B cell (primary cell): ENCODE measurements around the gene FTO. TPM values are rescaled to one million over a fixed set of nuclear protein-coding genes. Genes with fewer than 3 reads are reported as not detected.

ENCODE experiments used
- ATAC-seq: fragments of 200-7000 bp; cut with Tn5 transposase; one replicate; pipeline ENCODE4 v1.10.0; 2021; ENCODE audit warnings: low read depth, mild to moderate bottlenecking, moderate number of reproducible peaks, moderate library complexity
- CTCF ChIA-PET: fragments of 350-600 bp; sonication (Branson Sonifier 250); formaldehyde crosslinking; loops from one replicate; lab custom pipeline; 2021; ENCODE audit warnings: antibody characterized with exemption, inconsistent platforms; lab: Charles Lee
- POLR2A ChIA-PET: fragments of 350-600 bp; sonication (Branson Sonifier 250); formaldehyde crosslinking; loops from one replicate; lab custom pipeline; 2021; ENCODE audit warnings: antibody characterized with exemption; lab: Charles Lee
- DNase-seq: peaks from one replicate; pipeline ENCODE4 v3.0.0; 2013
- H2AFZ ChIP-seq: 2 replicates; pipeline ENCODE4 v1.6.1; 2012; ENCODE audit warnings: mild to moderate bottlenecking, low read depth, low read length; ENCODE audit not compliant: insufficient read depth, poor library complexity, severe bottlenecking
- H3K27ac ChIP-seq, 2 donors: 1 replicate in 1 of 2; 2 replicates in 1 of 2; pipeline ENCODE4 v1.5.1; 2012 to 2013; ENCODE audit warnings: low read length in 2 of 2, mild to moderate bottlenecking in 2 of 2, moderate library complexity in 1 of 2
- H3K27me3 ChIP-seq, 4 experiments: fragments of 200-600 bp in 1 of 4; sonication (generic) in 1 of 4; replicated peaks in 1 of 4; 1 replicate in 2 of 4; 2 replicates in 2 of 4; pipeline versions ENCODE4 v1.6.1 to v1.7.0; 2013 to 2016; ENCODE audit warnings: low read length in 3 of 4, mild to moderate bottlenecking in 2 of 4, mixed read lengths in 1 of 4, moderate library complexity in 1 of 4; ENCODE audit not compliant: insufficient read depth in 4 of 4, control insufficient read depth in 3 of 4; ENCODE audit errors: control extremely low read depth in 1 of 4
- H3K36me3 ChIP-seq, 2 experiments: replicated peaks in 1 of 2; 1 replicate in 1 of 2; 2 replicates in 1 of 2; pipeline versions ENCODE4 v1.6.1 to v1.7.1; 2013; ENCODE audit warnings: low read length in 1 of 2; ENCODE audit not compliant: insufficient read depth in 2 of 2, control insufficient read depth in 1 of 2; ENCODE audit errors: control extremely low read depth in 1 of 2, extremely low read depth in 1 of 2
- H3K4me1 ChIP-seq, 2 donors: fragments of 200-600 bp in 1 of 2; sonication (generic) in 1 of 2; 1 replicate in 1 of 2; 2 replicates in 1 of 2; pipeline versions ENCODE4 v1.5.1 to v1.6.1; 2013 to 2017; ENCODE audit warnings: low read length in 2 of 2; ENCODE audit not compliant: control insufficient read depth in 2 of 2, insufficient read depth in 2 of 2
- H3K4me2 ChIP-seq: replicated peaks from 2 replicates; pipeline ENCODE3; 2012; ENCODE audit warnings: mild to moderate bottlenecking, low read depth, low read length; ENCODE audit not compliant: poor library complexity, severe bottlenecking
- H3K4me3 ChIP-seq, 5 experiments: fragments of 200-600 bp in 1 of 5; sonication (generic) in 1 of 5; 1 replicate in 3 of 5; 2 replicates in 2 of 5; pipeline versions ENCODE4 v1.5.1 to v1.7.0; 2011 to 2016; ENCODE audit warnings: low read length in 4 of 5, mild to moderate bottlenecking in 4 of 5, low read depth in 2 of 5, control low read depth in 1 of 5, moderate library complexity in 1 of 5; ENCODE audit not compliant: insufficient read depth in 1 of 5; ENCODE audit errors: control extremely low read depth in 1 of 5, extremely low read depth in 1 of 5
- H3K79me2 ChIP-seq: fragments of 200-600 bp; sonication (generic); one replicate; pipeline ENCODE4 v1.6.0; 2016; ENCODE audit warnings: low read length; ENCODE audit not compliant: control insufficient read depth, insufficient read depth
- H3K9ac ChIP-seq: fragments of 200-600 bp; sonication (generic); 2 replicates; pipeline ENCODE4 v1.6.1; 2017; ENCODE audit warnings: mild to moderate bottlenecking, low read length, moderate library complexity
- H3K9me3 ChIP-seq, 3 donors: one replicate each; pipeline versions ENCODE4 v1.6.1 to v1.7.1; 2013; ENCODE audit warnings: low read length in 2 of 3; ENCODE audit not compliant: control insufficient read depth in 2 of 3, insufficient read depth in 1 of 3; ENCODE audit errors: control extremely low read depth in 1 of 3
- H4K20me1 ChIP-seq: 2 replicates; pipeline ENCODE4 v1.6.0; 2012; ENCODE audit warnings: mild to moderate bottlenecking, low read length; ENCODE audit not compliant: insufficient read depth, control insufficient read depth, poor library complexity, severe bottlenecking
- H3K27ac Mint-ChIP-seq: one replicate; pipeline ENCODE4 v1.8.0; 2021; ENCODE audit warnings: mixed read lengths
- H3K27me3 Mint-ChIP-seq: one replicate; pipeline ENCODE4 v1.8.0; 2021; ENCODE audit warnings: mixed read lengths
- H3K4me1 Mint-ChIP-seq: one replicate; pipeline ENCODE4 v1.8.0; 2021; ENCODE audit warnings: mixed read lengths
- H3K4me3 Mint-ChIP-seq: one replicate; pipeline ENCODE4 v1.8.0; 2021; ENCODE audit warnings: mixed read lengths
- H3K9me3 Mint-ChIP-seq: one replicate; pipeline ENCODE4 v1.8.0; 2022; ENCODE audit warnings: mixed read lengths; ENCODE audit not compliant: insufficient read depth
- CTCF ChIP-seq: fragments of 200-600 bp; IDR thresholded peaks from one replicate; pipeline ENCODE4 v1.8.0; 2022; ENCODE audit warnings: antibody characterized with exemption, mild to moderate bottlenecking
- EZH2 ChIP-seq: IDR thresholded peaks from 2 replicates; pipeline ENCODE4 v1.6.1; 2012; ENCODE audit warnings: borderline replicate concordance, low read depth, mild to moderate bottlenecking, moderate library complexity, low read length; ENCODE audit not compliant: insufficient read depth, poor library complexity, severe bottlenecking
- WGBS: methylation state at CpG from one replicate; pipeline ENCODE4 v1.1.5; 2013; ENCODE audit warnings: missing lambda C conversion rate; ENCODE audit not compliant: insufficient coverage; 5-methylcytosine and 5-hydroxymethylcytosine counted together
- intact Hi-C: fragments of 100-400 bp; cut with micrococcal nuclease; formaldehyde crosslinking; loops from one replicate; pipeline ENCODE4 v1.10.0; 2022
- polyA plus RNA-seq: library from polyadenylated mRNA; depleted of rRNA; stranded (reverse); fragments of >200 nt; gene quantifications from 2 replicates; pipeline ENCODE4 v1.2.3, GENCODE V29; 2012
- small RNA-seq: library from RNA; depleted of rRNA; stranded (forward); fragments of <200 nt; gene quantifications from one replicate; pipeline ENCODE3, GENCODE V24; 2012; ENCODE audit warnings: low replicate concordance, low read depth; ENCODE audit not compliant: insufficient read length
- total RNA-seq, 2 donors: library from RNA; stranded (reverse); fragments of 120-200 nt in 1 of 2; gene quantifications; 1 replicate in 1 of 2; 2 replicates in 1 of 2; pipeline versions ENCODE4 v1.2.3 to v1.2.4, GENCODE V29; 2013 to 2022

FTO gene
- total and polyA plus RNA-seq, 2 donors (not counting 1 experiment from before 2014, with no cell fraction given) = 26.5 to 68.5 TPM

GRCh38 chr16:54201200-54201599 lies 497.2 kb downstream of the FTO start:
- Histone ChIP-seq H3K27me3 (no peaks in the 10 kb centered on the region), H3K36me3 (no peaks in the 10 kb centered on the region), H3K79me2 (no peaks in the 10 kb centered on the region), H3K4me1 (no peaks in the 10 kb centered on the region), H2AFZ (no peak overlapping the region), H4K20me1 (no peaks in the 10 kb centered on the region), H3K4me2 (no peak overlapping the region), H3K27ac (no peak overlapping the region), H3K9ac (no peak overlapping the region), H3K9me3 (peaks cover 0 to 4% (median 0%) of the 10 kb centered on the region in 3 donors), H3K4me3 (no peak overlapping the region)
- TF ChIP-seq EZH2 = no peak
- TF ChIP-seq CTCF = no peak
- H3K4me1 Mint-ChIP-seq = no peaks in the 10 kb centered on the region
- H3K4me3 Mint-ChIP-seq = no peak overlapping the region
- ChIA-PET POLR2A (no interaction called here), CTCF (no interaction called here)
- H3K9me3 Mint-ChIP-seq = no peaks in the 10 kb centered on the region
- 80% methylated on average over 1 of the region's 4 CpGs for WGBS
- peaks cover 10% of the 10 kb centered on the region for H3K27me3 Mint-ChIP-seq
- ATAC-seq (no peak), DNase-seq (no peak)
- no peak overlapping the region for H3K27ac Mint-ChIP-seq
- intact Hi-C loops = no loop called here

Small RNAs within 50 kb of the gene (small RNA-seq; reads per million reads assigned to genes)
- gene AC007347.2 = not detected

Other genes starting within 250 kb of the FTO start
- gene AKTIP, start 200.9 kb upstream of the FTO start, total RNA-seq = 24.0 and 27.3 TPM in 2 replicates
- gene AKTIP, start 200.9 kb upstream of the FTO start, polyA plus RNA-seq = 12.3 and 12.6 TPM in 2 replicates
- gene RPGRIP1L, start 297 bp upstream of the FTO start, total RNA-seq = 7.0 and 7.1 TPM in 2 replicates
- 1.0 and 1.2 TPM in 2 replicates for gene RPGRIP1L, start 297 bp upstream of the FTO start, polyA plus RNA-seq